ENCODE data around the gene SDHAF4.
"Not testable (repeated sequence)": the region's sequence is repeated elsewhere in the genome, so short reads cannot be mapped to it uniquely, and the experiment has no call there.

The SDHAF4 gene

GRCh38 chr6:70599187-70599586 lies 32.5 kb downstream of the SDHAF4 start:
- H3K36me3 ChIP-seq (ENCODE audit: control insufficient read depth, insufficient read depth, low read length): no peaks in the 10 kb centered on the region
- H3K4me1 ChIP-seq: no peaks in the 10 kb centered on the region
- H3K9me3 ChIP-seq (ENCODE audit: control insufficient read depth, low read length): no peaks in the 10 kb centered on the region
- TF ChIP-seq CTCF (IDR thresholded peaks at IDR 0.05): no peak
- H2AFZ ChIP-seq: no peak overlapping the region
- no peaks in the 10 kb centered on the region for H3K27me3 ChIP-seq (ENCODE audit: control insufficient read depth, insufficient read depth, low read length)
- H3K4me3 ChIP-seq (ENCODE audit: low read depth, low read length): no peak overlapping the region
- H3K79me2 ChIP-seq: no peaks in the 10 kb centered on the region
- H3K4me2 ChIP-seq (ENCODE audit: low read length): no peak overlapping the region
- H3K27ac ChIP-seq: no peak overlapping the region
- H3K9ac ChIP-seq: no peak overlapping the region

- Histone ChIP-seq H3K9me3 (ENCODE audit: control insufficient read depth, low read length) (no peaks in the 10 kb centered on the region), H3K36me3 (ENCODE audit: control insufficient read depth, insufficient read depth, low read length) (no peaks in the 10 kb centered on the region), H3K4me1 (no peaks in the 10 kb centered on the region), H3K4me2 (ENCODE audit: low read length) (no peak overlapping the region), H3K4me3 (ENCODE audit: low read depth, low read length) (no peak overlapping the region), H3K9ac (no peak overlapping the region), H2AFZ (no peak overlapping the region), H3K27ac (no peak overlapping the region), H3K79me2 (no peaks in the 10 kb centered on the region), H3K27me3 (ENCODE audit: control insufficient read depth, insufficient read depth, low read length) (no peaks in the 10 kb centered on the region)
- TF ChIP-seq CTCF (IDR thresholded peaks at IDR 0.05): no peak
These were observed 34.3 kb downstream of the SDHAF4 start for GRCh38 chr6:70601014-70601413.

DNA sequence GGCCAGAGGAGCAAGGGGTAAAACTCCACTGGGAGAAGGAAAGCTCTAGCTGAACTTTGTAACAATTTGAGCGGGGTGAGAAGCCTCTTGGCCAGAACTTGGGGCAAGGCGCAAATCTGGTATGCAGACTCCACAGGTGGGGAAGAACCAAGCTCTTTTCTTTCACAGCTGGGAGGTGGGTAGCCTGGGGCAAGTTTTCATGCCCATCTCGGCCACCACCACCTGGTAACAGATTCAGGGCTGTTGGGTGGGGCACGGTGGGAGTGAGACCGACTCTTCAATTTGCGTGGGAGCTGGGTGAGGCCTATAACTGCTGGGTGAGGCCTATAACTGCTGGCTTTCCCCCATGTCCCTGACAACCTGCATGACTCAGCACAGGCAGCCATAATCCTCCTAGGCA lies 37.5 kb downstream of the SDHAF4 start:
- no peak for TF ChIP-seq CTCF (IDR thresholded peaks at IDR 0.05)
- no peak overlapping the region for H2AFZ ChIP-seq
- no peak overlapping the region for H3K4me3 ChIP-seq (ENCODE audit: low read depth, low read length)
- no peaks in the 10 kb centered on the region for H3K9me3 ChIP-seq (ENCODE audit: control insufficient read depth, low read length)
- H3K36me3 ChIP-seq (ENCODE audit: control insufficient read depth, insufficient read depth, low read length): no peaks in the 10 kb centered on the region
- no peaks in the 10 kb centered on the region for H3K79me2 ChIP-seq
- no peaks in the 10 kb centered on the region for H3K4me1 ChIP-seq
- no peak overlapping the region for H3K9ac ChIP-seq
- no peak overlapping the region for H3K4me2 ChIP-seq (ENCODE audit: low read length)
- H3K27me3 ChIP-seq (ENCODE audit: control insufficient read depth, insufficient read depth, low read length): no peaks in the 10 kb centered on the region
- no peak overlapping the region for H3K27ac ChIP-seq

DNA sequence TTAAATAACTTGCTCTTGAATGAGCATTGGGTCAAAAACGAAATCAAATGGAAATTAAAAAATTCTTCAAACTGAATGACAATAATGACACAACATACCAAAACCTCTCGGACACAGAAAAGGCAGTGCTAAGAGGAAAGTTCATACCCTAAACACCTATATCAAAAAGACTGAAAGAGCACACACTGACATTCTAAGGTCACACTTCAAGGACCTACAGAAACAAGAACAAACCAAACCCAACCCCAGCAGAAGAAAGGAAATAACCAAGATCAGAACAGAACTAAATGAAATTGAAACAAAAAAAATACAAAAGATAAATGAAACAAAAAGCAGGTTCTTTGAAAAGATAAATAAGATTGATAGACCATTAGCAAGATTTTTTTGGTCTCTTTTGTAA lies 40.6 kb downstream of the SDHAF4 start:
- not testable (repeated sequence) for H3K27ac ChIP-seq; H3K9me3 ChIP-seq (ENCODE audit: control insufficient read depth, low read length); H3K4me3 ChIP-seq (ENCODE audit: low read depth, low read length); H3K36me3 ChIP-seq (ENCODE audit: control insufficient read depth, insufficient read depth, low read length); H3K9ac ChIP-seq; H3K4me1 ChIP-seq; H3K4me2 ChIP-seq (ENCODE audit: low read length); H3K27me3 ChIP-seq (ENCODE audit: control insufficient read depth, insufficient read depth, low read length); H3K79me2 ChIP-seq; H2AFZ ChIP-seq

- not testable (repeated sequence) for H3K79me2 ChIP-seq; H3K4me3 ChIP-seq (ENCODE audit: low read depth, low read length); H3K27ac ChIP-seq; H3K4me2 ChIP-seq (ENCODE audit: low read length); H3K36me3 ChIP-seq (ENCODE audit: control insufficient read depth, insufficient read depth, low read length); H2AFZ ChIP-seq; H3K9me3 ChIP-seq (ENCODE audit: control insufficient read depth, low read length); H3K4me1 ChIP-seq; H3K9ac ChIP-seq; H3K27me3 ChIP-seq (ENCODE audit: control insufficient read depth, insufficient read depth, low read length)
These were observed 42.5 kb downstream of the SDHAF4 start for GRCh38 chr6:70609181-70609580.

GRCh38 chr6:70616728-70617260 lies 50.1 kb downstream of the SDHAF4 start:
- H3K4me1 ChIP-seq: no peaks in the 10 kb centered on the region
- TF ChIP-seq CTCF (IDR thresholded peaks at IDR 0.05): no peak
- H2AFZ ChIP-seq: no peak overlapping the region
- no peak overlapping the region for H3K4me2 ChIP-seq (ENCODE audit: low read length)
- no peaks in the 10 kb centered on the region for H3K9me3 ChIP-seq (ENCODE audit: control insufficient read depth, low read length)
- H3K79me2 ChIP-seq: no peaks in the 10 kb centered on the region
- H3K27me3 ChIP-seq (ENCODE audit: control insufficient read depth, insufficient read depth, low read length): no peaks in the 10 kb centered on the region
- H3K36me3 ChIP-seq (ENCODE audit: control insufficient read depth, insufficient read depth, low read length): no peaks in the 10 kb centered on the region
- H3K27ac ChIP-seq: no peak overlapping the region
- no peak overlapping the region for H3K9ac ChIP-seq
- H3K4me3 ChIP-seq (ENCODE audit: low read depth, low read length): no peak overlapping the region
